HEK293 (cell line): ENCODE results near the gene CYP4F12.

Experiments used
- EGR2 ChIP-seq: fragments of 450-650 bp; formaldehyde crosslinking; IDR thresholded peaks from 2 replicates; pipeline ENCODE4 v1.5.1; 2016; ENCODE audit warnings: low read depth, missing biosample characterization, missing genetic modification characterization
- ELK4 ChIP-seq: IDR thresholded peaks from 2 replicates; pipeline ENCODE4 v1.6.1; 2011; ENCODE audit warnings: mild to moderate bottlenecking, low read depth, low read length, borderline replicate concordance
- FEZF1 ChIP-seq: fragments of 450-650 bp; formaldehyde crosslinking; IDR thresholded peaks from 2 replicates; pipeline ENCODE4 v1.5.1; 2016; ENCODE audit warnings: missing biosample characterization, missing genetic modification characterization
- IKZF3 ChIP-seq: fragments of 450-650 bp; IDR thresholded peaks from 2 replicates; pipeline ENCODE4 v1.5.0; 2018; ENCODE audit warnings: missing biosample characterization, mild to moderate bottlenecking, missing genetic modification characterization, moderate library complexity
- PRDM4 ChIP-seq: fragments of 450-650 bp; formaldehyde crosslinking; IDR thresholded peaks from 2 replicates; pipeline ENCODE4 v1.5.1; 2017; ENCODE audit warnings: missing biosample characterization, missing genetic modification characterization
- SP7 ChIP-seq: fragments of 450-650 bp; formaldehyde crosslinking; IDR thresholded peaks from 2 replicates; pipeline ENCODE4 v1.5.1; 2016; ENCODE audit warnings: missing biosample characterization, missing genetic modification characterization
- ZBTB17 ChIP-seq: fragments of 450-650 bp; formaldehyde crosslinking; IDR thresholded peaks from 2 replicates; pipeline ENCODE4 v1.5.1; 2016; ENCODE audit warnings: missing biosample characterization, missing genetic modification characterization
- ZBTB21 ChIP-seq: fragments of 450-650 bp; formaldehyde crosslinking; IDR thresholded peaks from 2 replicates; pipeline ENCODE4 v1.5.1; 2017; ENCODE audit warnings: missing biosample characterization, missing genetic modification characterization
- ZNF157 ChIP-seq: fragments of 450-650 bp; formaldehyde crosslinking; IDR thresholded peaks from 2 replicates; pipeline ENCODE4 v1.5.1; 2016; ENCODE audit warnings: missing biosample characterization, missing genetic modification characterization
- ZNF2 ChIP-seq: fragments of 450-650 bp; formaldehyde crosslinking; IDR thresholded peaks from 2 replicates; pipeline ENCODE4 v1.5.1; 2016; ENCODE audit warnings: missing biosample characterization, missing genetic modification characterization
- ZNF24 ChIP-seq: fragments of 450-650 bp; formaldehyde crosslinking; IDR thresholded peaks from 2 replicates; pipeline ENCODE4 v1.5.1; 2016; ENCODE audit warnings: missing biosample characterization, missing genetic modification characterization
- ZNF311 ChIP-seq: fragments of 450-650 bp; formaldehyde crosslinking; IDR thresholded peaks from 2 replicates; pipeline ENCODE4 v1.5.1; 2017; ENCODE audit warnings: missing biosample characterization, missing genetic modification characterization, borderline replicate concordance
- ZNF324 ChIP-seq: fragments of 450-650 bp; formaldehyde crosslinking; IDR thresholded peaks from 2 replicates; pipeline ENCODE4 v1.5.1; 2016; ENCODE audit warnings: missing biosample characterization, missing genetic modification characterization
- ZNF335 ChIP-seq: fragments of 450-650 bp; formaldehyde crosslinking; conservative IDR thresholded peaks from 2 replicates; pipeline ENCODE4 v1.5.1; 2016; ENCODE audit warnings: missing biosample characterization, missing genetic modification characterization
- ZNF518A ChIP-seq: fragments of 450-650 bp; formaldehyde crosslinking; conservative IDR thresholded peaks from 2 replicates; pipeline ENCODE4 v1.5.1; 2016; ENCODE audit warnings: low read depth, missing biosample characterization, missing genetic modification characterization
- ZNF549 ChIP-seq: fragments of 450-650 bp; IDR thresholded peaks from 2 replicates; pipeline ENCODE4 v1.5.1; 2018; ENCODE audit warnings: missing biosample characterization, missing genetic modification characterization, mild to moderate bottlenecking, inconsistent platforms, moderate library complexity
- ZNF555 ChIP-seq: fragments of 450-650 bp; formaldehyde crosslinking; conservative IDR thresholded peaks from 2 replicates; pipeline ENCODE4 v1.5.1; 2017; ENCODE audit warnings: missing biosample characterization, mild to moderate bottlenecking, missing genetic modification characterization, inconsistent platforms
- ZNF629 ChIP-seq: fragments of 450-650 bp; formaldehyde crosslinking; IDR thresholded peaks from 2 replicates; pipeline ENCODE4 v1.5.1; 2017; ENCODE audit warnings: missing biosample characterization, missing genetic modification characterization
- ZNF660 ChIP-seq: fragments of 450-650 bp; IDR thresholded peaks from 2 replicates; pipeline ENCODE4 v1.5.1; 2018; ENCODE audit warnings: missing biosample characterization, mild to moderate bottlenecking, missing genetic modification characterization
- ZSCAN23 ChIP-seq: fragments of 450-650 bp; formaldehyde crosslinking; IDR thresholded peaks from 2 replicates; pipeline ENCODE4 v1.5.1; 2016; ENCODE audit warnings: missing biosample characterization, missing genetic modification characterization
- ZSCAN30 ChIP-seq: fragments of 450-650 bp; IDR thresholded peaks from 2 replicates; pipeline ENCODE4 v1.5.1; 2018; ENCODE audit warnings: missing biosample characterization, mild to moderate bottlenecking, missing genetic modification characterization, moderate library complexity
- TF ChIP-seq, protein P1 (sequence below): fragments of 450-650 bp; formaldehyde crosslinking; IDR thresholded peaks from 2 replicates; pipeline ENCODE4 v1.5.1; 2016; ENCODE audit warnings: missing biosample characterization, missing genetic modification characterization

Gene CYP4F12

GRCh38 chr19:15702534-15702930 is 29.6 kb downstream of the CYP4F12 start (continued):
- TF ChIP-seq, protein P1, sequence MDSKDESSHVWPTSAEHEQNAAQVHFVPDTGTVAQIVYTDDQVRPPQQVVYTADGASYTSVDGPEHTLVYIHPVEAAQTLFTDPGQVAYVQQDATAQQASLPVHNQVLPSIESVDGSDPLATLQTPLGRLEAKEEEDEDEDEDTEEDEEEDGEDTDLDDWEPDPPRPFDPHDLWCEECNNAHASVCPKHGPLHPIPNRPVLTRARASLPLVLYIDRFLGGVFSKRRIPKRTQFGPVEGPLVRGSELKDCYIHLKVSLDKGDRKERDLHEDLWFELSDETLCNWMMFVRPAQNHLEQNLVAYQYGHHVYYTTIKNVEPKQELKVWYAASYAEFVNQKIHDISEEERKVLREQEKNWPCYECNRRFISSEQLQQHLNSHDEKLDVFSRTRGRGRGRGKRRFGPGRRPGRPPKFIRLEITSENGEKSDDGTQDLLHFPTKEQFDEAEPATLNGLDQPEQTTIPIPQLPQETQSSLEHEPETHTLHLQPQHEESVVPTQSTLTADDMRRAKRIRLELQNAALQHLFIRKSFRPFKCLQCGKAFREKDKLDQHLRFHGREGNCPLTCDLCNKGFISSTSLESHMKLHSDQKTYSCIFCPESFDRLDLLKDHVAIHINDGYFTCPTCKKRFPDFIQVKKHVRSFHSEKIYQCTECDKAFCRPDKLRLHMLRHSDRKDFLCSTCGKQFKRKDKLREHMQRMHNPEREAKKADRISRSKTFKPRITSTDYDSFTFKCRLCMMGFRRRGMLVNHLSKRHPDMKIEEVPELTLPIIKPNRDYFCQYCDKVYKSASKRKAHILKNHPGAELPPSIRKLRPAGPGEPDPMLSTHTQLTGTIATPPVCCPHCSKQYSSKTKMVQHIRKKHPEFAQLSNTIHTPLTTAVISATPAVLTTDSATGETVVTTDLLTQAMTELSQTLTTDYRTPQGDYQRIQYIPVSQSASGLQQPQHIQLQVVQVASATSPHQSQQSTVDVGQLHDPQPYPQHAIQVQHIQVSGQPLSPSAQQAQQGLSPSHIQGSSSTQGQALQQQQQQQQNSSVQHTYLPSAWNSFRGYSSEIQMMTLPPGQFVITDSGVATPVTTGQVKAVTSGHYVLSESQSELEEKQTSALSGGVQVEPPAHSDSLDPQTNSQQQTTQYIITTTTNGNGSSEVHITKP: peak; percentile 47; the same call in 1 of the 2 replicates
- TF ChIP-seq ZNF2 (no peak), ZNF311 (tag by site-specific recombination) (no peak), ZNF518A (tag by site-specific recombination) (0 out of 2 replicates have a peak, but pooled peaks have one; percentile 30), ELK4 (no peak), ZBTB17 (tag by site-specific recombination) (0 out of 2 replicates have a peak, but pooled peaks have one; percentile 18), PRDM4 (tag by site-specific recombination) (peak; percentile 46; the same call in 1 of the 2 replicates), ZNF629 (tag by site-specific recombination) (peak; percentile 45; the same call in 1 of the 2 replicates), ZSCAN23 (tag by site-specific recombination) (no peak), EGR2 (tag by site-specific recombination) (no peak), ZBTB21 (0 out of 2 replicates have a peak, but pooled peaks have one; percentile 60), ZNF660 (tag by site-specific recombination) (peak; percentile 93), ZNF549 (tag by site-specific recombination) (no peak), ZNF335 (tag by site-specific recombination) (peak; percentile 70), ZSCAN30 (tag by site-specific recombination) (0 out of 2 replicates have a peak, but pooled peaks have one; percentile 24), ZNF555 (tag by site-specific recombination) (no peak), FEZF1 (tag by site-specific recombination) (no peak), IKZF3 (tag by site-specific recombination) (0 out of 2 replicates have a peak, but pooled peaks have one; percentile 11), ZNF324 (peak; percentile 22; the same call in 1 of the 2 replicates), ZNF157 (tag by site-specific recombination) (no peak), SP7 (tag by site-specific recombination) (no peak), ZNF24 (tag by site-specific recombination) (peak; percentile 84)
